ENCODE measurements around the gene SLC6A6. TPM values are rescaled to one million over a fixed set of nuclear protein-coding genes. Genes with fewer than 3 reads are reported as not detected.

SLC6A6 gene
- total RNA-seq, 6 experiments from 2014 or later: 1.5 to 8.2 (median 4.1) TPM

DNA sequence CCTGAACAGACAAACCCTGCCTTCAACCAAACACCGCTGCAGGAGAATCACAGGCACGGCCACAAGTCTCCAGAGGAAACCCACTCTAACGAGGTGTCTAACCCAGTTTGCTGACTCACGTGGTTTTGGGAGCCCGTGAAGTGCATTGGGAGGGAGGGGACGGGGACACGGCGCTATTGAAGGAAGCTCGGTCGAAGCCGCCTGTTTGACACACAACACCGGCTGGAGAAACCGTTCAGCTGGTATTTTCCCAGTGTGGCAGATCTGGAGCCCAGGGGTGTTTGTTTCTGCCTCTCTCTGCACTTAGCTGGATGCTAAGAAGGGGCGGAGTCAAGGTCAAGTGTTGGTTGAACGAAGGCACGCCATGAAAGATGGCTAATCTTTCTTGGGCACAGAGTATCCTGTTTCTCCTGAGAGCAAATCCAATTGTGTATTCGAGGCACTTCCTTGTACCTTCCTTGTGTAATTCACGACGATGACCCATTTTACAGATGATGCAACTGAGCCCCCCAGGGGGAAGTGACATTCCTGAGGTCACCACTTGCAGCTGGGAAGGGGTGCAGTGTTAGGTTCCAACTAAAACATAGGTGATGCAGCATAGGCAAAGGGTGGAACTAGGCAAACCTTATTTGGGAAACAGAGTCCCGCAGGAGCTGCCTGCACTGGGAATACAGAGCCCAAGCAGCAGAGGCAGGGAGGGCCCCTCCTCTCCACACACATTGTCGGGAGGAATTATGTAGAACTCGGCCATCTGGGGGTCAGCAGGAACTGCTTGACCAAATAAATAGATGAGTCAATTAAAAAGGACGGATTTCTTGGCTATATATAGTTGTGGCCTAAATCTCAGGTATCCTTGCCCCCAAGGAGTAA is 22.5 kb downstream of the SLC6A6 start:
- H3K4me3 ChIP-seq: no peak overlapping the region
- intact Hi-C loops (cut with DNase I): no loop called here
- 62% methylated on average over 13 of the region's 23 CpGs for WGBS (ENCODE audit: insufficient coverage, low coverage, low lambda C conversion rate, missing lambda C conversion rate)
- TF ChIP-seq POLR2A (IDR thresholded peaks at IDR 0.05): no peak
- TF ChIP-seq, protein P1, sequence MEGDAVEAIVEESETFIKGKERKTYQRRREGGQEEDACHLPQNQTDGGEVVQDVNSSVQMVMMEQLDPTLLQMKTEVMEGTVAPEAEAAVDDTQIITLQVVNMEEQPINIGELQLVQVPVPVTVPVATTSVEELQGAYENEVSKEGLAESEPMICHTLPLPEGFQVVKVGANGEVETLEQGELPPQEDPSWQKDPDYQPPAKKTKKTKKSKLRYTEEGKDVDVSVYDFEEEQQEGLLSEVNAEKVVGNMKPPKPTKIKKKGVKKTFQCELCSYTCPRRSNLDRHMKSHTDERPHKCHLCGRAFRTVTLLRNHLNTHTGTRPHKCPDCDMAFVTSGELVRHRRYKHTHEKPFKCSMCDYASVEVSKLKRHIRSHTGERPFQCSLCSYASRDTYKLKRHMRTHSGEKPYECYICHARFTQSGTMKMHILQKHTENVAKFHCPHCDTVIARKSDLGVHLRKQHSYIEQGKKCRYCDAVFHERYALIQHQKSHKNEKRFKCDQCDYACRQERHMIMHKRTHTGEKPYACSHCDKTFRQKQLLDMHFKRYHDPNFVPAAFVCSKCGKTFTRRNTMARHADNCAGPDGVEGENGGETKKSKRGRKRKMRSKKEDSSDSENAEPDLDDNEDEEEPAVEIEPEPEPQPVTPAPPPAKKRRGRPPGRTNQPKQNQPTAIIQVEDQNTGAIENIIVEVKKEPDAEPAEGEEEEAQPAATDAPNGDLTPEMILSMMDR (IDR thresholded peaks at IDR 0.05): no peak
- H3K27me3 ChIP-seq: peaks cover 0 to 9% of the 10 kb centered on the region in 2 donors
- H3K27ac ChIP-seq: no peak overlapping the region
- DNase-seq: no peak
- no peaks in the 10 kb centered on the region for H3K36me3 ChIP-seq
- ATAC-seq: no peak
- H3K9me3 ChIP-seq: no peaks in the 10 kb centered on the region
- peaks cover 0 to 5% (median under 1%) of the 10 kb centered on the region in 4 donors for H3K4me1 ChIP-seq

DNA sequence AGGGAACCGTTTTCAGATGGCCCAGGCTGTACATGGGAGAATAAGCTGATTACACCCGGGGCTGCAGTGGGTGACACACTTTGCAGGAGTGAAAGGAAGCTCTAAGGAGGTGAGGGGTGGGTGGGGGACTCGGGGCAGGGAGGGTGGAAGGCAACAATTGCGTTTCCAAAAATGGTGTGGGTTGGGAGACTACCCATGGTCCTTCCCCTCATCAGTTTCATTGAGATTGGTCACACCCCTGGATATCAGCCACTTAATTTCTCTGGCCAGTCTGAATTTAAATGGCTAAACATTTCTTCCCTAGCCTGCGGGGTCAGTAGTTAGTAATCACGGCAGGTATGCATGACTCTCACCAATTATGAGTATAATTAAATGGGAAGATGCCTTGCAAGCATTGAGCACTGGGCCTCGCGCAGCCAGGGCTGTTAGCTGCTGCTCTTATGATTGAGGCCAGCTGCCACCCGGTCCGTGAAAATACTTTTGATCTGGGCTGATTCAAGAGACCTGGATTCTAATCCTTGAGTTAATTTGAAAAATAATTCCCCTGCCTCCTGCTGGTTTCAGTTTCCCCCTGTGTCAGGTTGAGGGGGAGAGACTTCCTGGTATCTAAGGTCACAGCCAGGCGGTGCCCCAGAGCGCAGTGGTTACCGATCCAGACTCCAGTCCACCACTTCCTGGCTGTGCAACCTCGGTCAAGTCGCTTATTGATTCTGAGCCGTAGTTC is 23.3 kb downstream of the SLC6A6 start:
- no peak overlapping the region for H3K27ac ChIP-seq
- TF ChIP-seq, protein P1 (IDR thresholded peaks at IDR 0.05): no peak
- TF ChIP-seq POLR2A (IDR thresholded peaks at IDR 0.05): no peak

DNA sequence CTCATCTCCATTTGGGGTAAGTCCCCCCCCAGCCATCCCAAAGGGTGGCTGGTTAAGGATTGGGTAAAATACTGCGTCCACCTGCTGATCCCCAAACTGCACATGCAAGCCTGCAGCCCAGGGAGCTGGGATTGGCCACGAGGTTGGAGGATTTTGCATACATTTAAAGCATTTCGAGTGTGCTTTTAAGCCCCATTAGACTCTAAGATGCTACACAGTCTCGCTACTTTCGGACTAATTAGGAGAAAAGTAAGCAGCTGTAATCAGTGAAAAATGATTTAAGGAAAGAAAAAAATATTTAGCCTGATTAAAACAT is 23.9 kb downstream of the SLC6A6 start:
- TF ChIP-seq POLR2A (IDR thresholded peaks at IDR 0.05): no peak
- TF ChIP-seq, protein P1 (IDR thresholded peaks at IDR 0.05): no peak
- H3K9me3 ChIP-seq: no peaks in the 10 kb centered on the region
- no peak overlapping the region for H3K4me3 ChIP-seq
- ATAC-seq (no peak), DNase-seq (no peak)
- intact Hi-C loops (cut with DNase I): no loop called here
- H3K27ac ChIP-seq: no peak overlapping the region
- 41% methylated on average over 4 of the region's 5 CpGs for WGBS (ENCODE audit: insufficient coverage, low coverage, low lambda C conversion rate, missing lambda C conversion rate)
- peaks cover 0 to 12% of the 10 kb centered on the region in 2 donors for H3K27me3 ChIP-seq
- no peaks in the 10 kb centered on the region for H3K36me3 ChIP-seq
- no peaks in the 10 kb centered on the region for H3K4me1 ChIP-seq

More for the DNA sequence above, 23.3 kb downstream of the SLC6A6 start:
- DNase-seq (no peak), ATAC-seq (peak; percentile 21 to 50 (median 38))
- Histone ChIP-seq H3K4me3 (no peak overlapping the region), H3K36me3 (no peaks in the 10 kb centered on the region), H3K27me3 (peaks cover 0 to 12% of the 10 kb centered on the region in 2 donors), H3K9me3 (no peaks in the 10 kb centered on the region), H3K4me1 (no peaks in the 10 kb centered on the region)
- 55% methylated on average over 13 of the region's 16 CpGs for WGBS (ENCODE audit: insufficient coverage, low coverage, low lambda C conversion rate, missing lambda C conversion rate)
- intact Hi-C loops (cut with DNase I): no loop called here

DNA sequence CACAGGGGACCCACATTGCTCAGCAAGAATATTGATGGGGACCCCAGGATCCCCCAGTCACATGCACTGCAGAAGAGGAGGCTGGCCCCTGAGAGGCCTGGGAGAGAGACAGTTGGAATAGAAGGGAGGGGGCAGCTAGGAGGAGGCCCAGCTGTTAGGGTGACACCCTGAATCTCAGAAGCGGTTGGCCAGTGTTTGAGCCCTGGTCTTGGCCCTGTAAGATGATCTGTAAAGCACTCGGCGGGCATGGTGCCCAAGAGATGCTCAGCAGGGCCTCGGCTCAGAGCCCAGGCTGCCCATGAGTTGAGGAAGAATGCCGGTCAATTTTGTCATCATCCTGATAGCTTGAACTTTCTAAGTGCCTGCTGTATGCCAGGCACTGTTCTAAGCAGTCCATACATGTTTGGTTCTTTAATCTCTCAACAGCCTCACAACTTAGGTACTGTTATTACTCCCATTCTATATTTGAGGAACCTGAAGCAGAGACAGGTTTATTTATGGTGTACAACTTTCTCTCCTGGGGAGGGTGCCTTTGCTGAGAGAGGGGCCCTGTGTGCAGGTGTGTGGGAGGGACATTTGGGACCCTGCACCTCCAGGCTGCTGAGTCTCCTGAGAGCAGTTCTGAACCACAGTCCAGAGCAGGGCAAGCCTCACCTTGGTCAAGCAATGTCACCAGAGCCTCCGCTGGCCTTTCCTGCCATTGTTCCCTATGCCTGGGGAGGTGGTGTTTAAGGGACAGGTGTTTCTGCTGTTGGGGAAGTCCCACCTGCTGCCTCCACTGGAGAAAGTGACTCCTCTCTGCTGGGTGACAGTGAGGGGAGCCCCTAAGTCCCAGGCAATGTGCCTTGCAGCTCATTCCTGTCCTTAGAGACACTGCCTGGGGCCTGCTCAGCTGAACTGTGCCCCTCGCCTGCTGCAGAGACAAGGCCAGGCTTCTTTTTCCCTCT is 26.0 kb downstream of the SLC6A6 start:
- Histone ChIP-seq H3K27ac (no peak overlapping the region), H3K4me1 (peaks cover 0 to 2% (median 0%) of the 10 kb centered on the region in 4 donors)
- ATAC-seq: no peak

More for the DNA sequence above, 26.0 kb downstream of the SLC6A6 start:
- no peak for TF ChIP-seq POLR2A (IDR thresholded peaks at IDR 0.05)
- TF ChIP-seq, protein P1 (IDR thresholded peaks at IDR 0.05): no peak
- Histone ChIP-seq H3K4me3 (no peak overlapping the region), H3K27me3 (peaks cover 0 to 12% of the 10 kb centered on the region in 2 donors), H3K9me3 (no peaks in the 10 kb centered on the region), H3K36me3 (no peaks in the 10 kb centered on the region)
- no CpG with 5 or more reads among the region's 7 CpGs for WGBS (ENCODE audit: insufficient coverage, low coverage, low lambda C conversion rate, missing lambda C conversion rate)
- intact Hi-C loops (cut with DNase I): no loop called here
- no peak for DNase-seq
